Endodermal cell (in vitro differentiated cells): ENCODE data around the gene MMP21. TPM values are rescaled to one million over a fixed set of nuclear protein-coding genes. Genes with fewer than 3 reads are reported as not detected.

ENCODE experiments used
- DNase-seq: peaks from one replicate; pipeline ENCODE4 v3.0.0-alpha.2; 2017
- H3K27ac ChIP-seq: 2 replicates; pipeline ENCODE4 v1.5.1; 2013; ENCODE audit warnings: mild to moderate bottlenecking, low read depth, low read length, moderate library complexity
- H3K27me3 ChIP-seq: 2 replicates; pipeline ENCODE4 v1.6.1; 2013; ENCODE audit warnings: mild to moderate bottlenecking, low read length, moderate library complexity; ENCODE audit not compliant: insufficient read depth, control insufficient read depth, poor library complexity, severe bottlenecking
- H3K36me3 ChIP-seq: 2 replicates; pipeline ENCODE4 v1.7.0; 2013; ENCODE audit warnings: mild to moderate bottlenecking, low read length, moderate library complexity; ENCODE audit not compliant: control insufficient read depth, insufficient read depth
- H3K4me1 ChIP-seq: one replicate; pipeline ENCODE4 v1.7.0; 2013; ENCODE audit warnings: low read length; ENCODE audit not compliant: control insufficient read depth, insufficient read depth
- H3K4me3 ChIP-seq: 2 replicates; pipeline ENCODE4 v1.5.1; 2013; ENCODE audit warnings: mild to moderate bottlenecking, low read length, moderate library complexity
- H3K9ac ChIP-seq: 2 replicates; pipeline ENCODE4 v1.6.1; 2013; ENCODE audit warnings: mild to moderate bottlenecking, low read length, moderate library complexity; ENCODE audit not compliant: poor library complexity, severe bottlenecking; ENCODE audit errors: extremely low read depth
- H3K9me3 ChIP-seq: 2 replicates; pipeline ENCODE4 v1.6.1; 2013; ENCODE audit warnings: mild to moderate bottlenecking, low read length, moderate library complexity; ENCODE audit not compliant: control insufficient read depth
- H3K27ac Mint-ChIP-seq: 2 replicates; pipeline ENCODE4 v1.8.0; 2020; ENCODE audit warnings: mixed read lengths
- H3K27me3 Mint-ChIP-seq: 2 replicates; pipeline ENCODE4 v1.8.0; 2021; ENCODE audit warnings: mild to moderate bottlenecking, mixed read lengths; ENCODE audit not compliant: insufficient read depth
- H3K36me3 Mint-ChIP-seq: 2 replicates; pipeline ENCODE4 v1.8.0; 2020; ENCODE audit warnings: low read depth, mixed read lengths
- H3K4me1 Mint-ChIP-seq: 2 replicates; pipeline ENCODE4 v1.8.0; 2020; ENCODE audit warnings: mixed read lengths
- H3K4me3 Mint-ChIP-seq: 2 replicates; pipeline ENCODE4 v1.8.0; 2020; ENCODE audit warnings: mild to moderate bottlenecking, moderate library complexity, mixed read lengths
- H3K9me3 Mint-ChIP-seq: 2 replicates; pipeline ENCODE4 v1.8.0; 2020; ENCODE audit warnings: mild to moderate bottlenecking, mixed read lengths
- WGBS, 2 experiments: methylation state at CpG; one replicate each; pipeline versions ENCODE4 v1.1.5 to v1.1.7; 2013; ENCODE audit warnings: missing lambda C conversion rate in 2 of 2, mixed read lengths in 1 of 2; ENCODE audit not compliant: insufficient coverage in 1 of 2, insufficient read length in 1 of 2; 5-methylcytosine and 5-hydroxymethylcytosine counted together
- total RNA-seq, 2 donors: library from RNA; stranded (reverse); fragmentation: NEBNext Ultra II Directional in 1 of 2; extraction: Animal tissue kit (Norgen Biotek cat#: 25700) in 1 of 2; gene quantifications; 2 replicates in 1 of 2; 3 replicates in 1 of 2; pipeline ENCODE4 v1.2.1, GENCODE V29; 2021
- TF ChIP-seq, protein P1 (sequence below): fragments of 200-600 bp; sonication (generic); conservative IDR thresholded peaks from 2 replicates; pipeline ENCODE4 v1.5.0; 2021; ENCODE audit warnings: antibody characterized with exemption, mild to moderate bottlenecking

MMP21 gene
- total RNA-seq, 2 donors from 2014 or later, result not detected

DNA sequence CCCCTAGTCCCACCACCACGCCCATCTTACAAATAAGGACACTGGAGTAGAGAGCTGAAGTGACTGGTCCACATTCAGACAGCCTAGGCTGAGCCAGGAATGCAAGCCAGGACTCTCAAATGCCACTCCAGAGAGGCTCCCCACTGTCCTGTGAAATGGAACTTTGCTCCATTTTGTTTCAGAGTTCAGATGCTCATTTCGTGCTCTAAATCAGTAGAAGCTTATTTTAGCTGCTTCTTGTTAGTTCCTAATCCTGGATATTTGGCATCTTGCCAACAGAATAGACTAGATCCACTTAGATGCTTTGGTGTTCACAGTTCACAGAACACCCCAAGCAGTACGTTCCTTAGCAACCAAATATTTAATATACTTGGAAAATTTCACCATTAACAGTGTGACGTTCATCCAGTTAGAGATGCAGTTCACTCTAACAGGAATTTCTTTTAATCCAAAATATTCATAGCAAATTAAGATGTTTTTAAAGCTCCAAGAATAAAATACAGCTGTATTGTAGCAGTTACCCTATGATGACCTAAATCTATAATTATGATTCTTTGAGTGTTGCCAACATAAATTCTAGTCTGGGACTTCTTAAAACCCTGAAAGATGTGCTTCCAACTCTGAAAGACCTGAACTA is 7.3 kb downstream of the MMP21 start:
- no peak for DNase-seq
- Histone ChIP-seq H3K4me3 (no peak overlapping the region), H3K9ac (no peak overlapping the region), H3K27me3 (no peaks in the 10 kb centered on the region), H3K27ac (no peak overlapping the region), H3K36me3 (peaks cover 33% of the 10 kb centered on the region), H3K4me1 (no peaks in the 10 kb centered on the region), H3K9me3 (no peaks in the 10 kb centered on the region)
- Mint-ChIP-seq H3K27me3 (no peaks in the 10 kb centered on the region), H3K4me3 (no peak overlapping the region), H3K9me3 (no peaks in the 10 kb centered on the region), H3K27ac (no peak overlapping the region), H3K36me3 (peaks cover 24% of the 10 kb centered on the region), H3K4me1 (no peaks in the 10 kb centered on the region)
- TF ChIP-seq, protein P1, sequence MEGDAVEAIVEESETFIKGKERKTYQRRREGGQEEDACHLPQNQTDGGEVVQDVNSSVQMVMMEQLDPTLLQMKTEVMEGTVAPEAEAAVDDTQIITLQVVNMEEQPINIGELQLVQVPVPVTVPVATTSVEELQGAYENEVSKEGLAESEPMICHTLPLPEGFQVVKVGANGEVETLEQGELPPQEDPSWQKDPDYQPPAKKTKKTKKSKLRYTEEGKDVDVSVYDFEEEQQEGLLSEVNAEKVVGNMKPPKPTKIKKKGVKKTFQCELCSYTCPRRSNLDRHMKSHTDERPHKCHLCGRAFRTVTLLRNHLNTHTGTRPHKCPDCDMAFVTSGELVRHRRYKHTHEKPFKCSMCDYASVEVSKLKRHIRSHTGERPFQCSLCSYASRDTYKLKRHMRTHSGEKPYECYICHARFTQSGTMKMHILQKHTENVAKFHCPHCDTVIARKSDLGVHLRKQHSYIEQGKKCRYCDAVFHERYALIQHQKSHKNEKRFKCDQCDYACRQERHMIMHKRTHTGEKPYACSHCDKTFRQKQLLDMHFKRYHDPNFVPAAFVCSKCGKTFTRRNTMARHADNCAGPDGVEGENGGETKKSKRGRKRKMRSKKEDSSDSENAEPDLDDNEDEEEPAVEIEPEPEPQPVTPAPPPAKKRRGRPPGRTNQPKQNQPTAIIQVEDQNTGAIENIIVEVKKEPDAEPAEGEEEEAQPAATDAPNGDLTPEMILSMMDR, result no peak
- 90% methylated on average over 3 to 4 of the region's 4 CpGs for WGBS, 2 experiments

DNA sequence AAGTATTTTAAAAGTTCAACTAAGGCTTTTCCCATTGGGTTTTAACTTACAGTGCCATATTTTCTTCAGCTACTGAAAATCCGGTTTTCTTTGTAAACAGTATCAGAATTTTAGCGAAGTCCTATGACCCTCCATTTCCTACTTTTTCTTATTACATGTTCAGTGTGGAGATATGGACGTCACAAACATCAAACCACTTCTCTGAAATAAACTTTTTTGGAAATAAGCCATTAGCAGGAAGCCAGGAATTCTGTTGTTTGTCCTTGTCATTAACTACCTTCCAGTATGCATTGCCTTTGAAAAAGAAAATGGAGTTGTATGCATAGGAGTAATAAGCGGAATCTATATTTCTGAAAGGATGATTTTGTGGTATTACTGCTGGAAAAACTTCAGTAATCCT is 9.1 kb downstream of the MMP21 start:
- WGBS, 2 experiments, result 94 to 100% methylated on average over 3 to 4 of the region's 4 CpGs
- Histone ChIP-seq H3K27ac (no peak overlapping the region), H3K27me3 (no peaks in the 10 kb centered on the region), H3K9ac (no peak overlapping the region), H3K9me3 (no peaks in the 10 kb centered on the region), H3K4me1 (no peaks in the 10 kb centered on the region), H3K4me3 (no peak overlapping the region), H3K36me3 (peaks cover 45% of the 10 kb centered on the region)
- no peak overlapping the region for H3K27ac Mint-ChIP-seq
- DNase-seq, result no peak
- TF ChIP-seq, protein P1, result no peak
- peaks cover 7% of the 10 kb centered on the region for H3K4me1 Mint-ChIP-seq
- H3K9me3 Mint-ChIP-seq, result no peaks in the 10 kb centered on the region
- H3K27me3 Mint-ChIP-seq, result no peaks in the 10 kb centered on the region
- peaks cover 32% of the 10 kb centered on the region for H3K36me3 Mint-ChIP-seq
- no peak overlapping the region for H3K4me3 Mint-ChIP-seq

DNA sequence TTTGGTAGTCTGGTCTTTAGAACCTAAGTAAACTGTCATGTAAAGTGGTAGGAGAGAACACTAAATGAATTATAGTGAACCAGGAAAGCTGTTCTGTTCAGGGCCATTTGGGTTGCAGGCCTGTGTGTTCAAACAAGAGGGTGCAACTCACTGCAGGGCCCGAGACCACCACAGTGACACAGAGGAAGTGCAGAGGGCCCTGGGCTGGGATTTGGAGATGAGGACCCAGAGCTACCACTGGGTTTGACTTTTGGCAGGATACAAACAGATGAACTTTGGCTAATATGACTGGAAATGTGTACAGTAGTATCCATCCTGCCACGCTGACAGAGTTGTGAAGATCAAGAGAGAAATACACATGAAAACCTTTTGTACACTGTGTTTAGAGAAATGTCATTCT is 9.8 kb downstream of the MMP21 start:
- peaks cover 10% of the 10 kb centered on the region for H3K4me1 Mint-ChIP-seq
- H3K4me1 ChIP-seq, result no peaks in the 10 kb centered on the region
- H3K9me3 ChIP-seq, result no peaks in the 10 kb centered on the region
- H3K4me3 Mint-ChIP-seq, result no peak overlapping the region
- H3K27me3 ChIP-seq, result no peaks in the 10 kb centered on the region
- H3K9ac ChIP-seq, result no peak overlapping the region
- H3K27ac Mint-ChIP-seq, result no peak overlapping the region
- TF ChIP-seq, protein P1, result no peak
- H3K27me3 Mint-ChIP-seq, result no peaks in the 10 kb centered on the region
- H3K9me3 Mint-ChIP-seq, result no peaks in the 10 kb centered on the region
- no peak overlapping the region for H3K4me3 ChIP-seq
- peaks cover 52% of the 10 kb centered on the region for H3K36me3 ChIP-seq
- WGBS, 2 experiments, result 95 to 100% methylated on average over 1 to 2 of the region's 2 CpGs
- DNase-seq, result no peak
- peaks cover 36% of the 10 kb centered on the region for H3K36me3 Mint-ChIP-seq
- no peak overlapping the region for H3K27ac ChIP-seq
